ENCODE results near the gene NT5DC1.

The NT5DC1 gene

GRCh38 chr6:116133453-116133852, 32.8 kb downstream of the NT5DC1 start:
- no peak for DNase-seq

DNA sequence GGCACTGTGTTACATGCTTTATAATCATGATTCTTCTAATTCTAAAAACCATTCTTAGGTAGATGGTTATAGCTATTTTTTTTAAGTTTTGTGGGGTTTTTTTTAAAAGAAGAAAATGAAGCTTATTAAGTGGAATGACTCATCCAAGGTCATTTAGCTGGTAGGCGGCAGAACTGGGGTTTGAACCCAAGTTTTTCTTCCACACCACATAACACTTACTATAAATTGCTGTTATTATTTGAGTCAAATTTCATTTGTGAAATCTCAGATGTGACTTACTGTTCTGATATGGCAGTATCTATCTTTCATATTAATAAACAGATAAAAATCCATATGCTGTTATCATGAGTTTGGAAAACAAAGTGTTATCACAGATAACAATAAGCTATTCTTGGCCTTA, 35.7 kb downstream of the NT5DC1 start:
- no peak for DNase-seq

- no peak for DNase-seq
These were observed 36.3 kb downstream of the NT5DC1 start for GRCh38 chr6:116136933-116137340.

- DNase-seq = no peak
These were observed 39.3 kb downstream of the NT5DC1 start for GRCh38 chr6:116139917-116140316.

GRCh38 chr6:116144605-116145004, 44.0 kb downstream of the NT5DC1 start:
- DNase-seq = no peak

GRCh38 chr6:116145803-116146675, 45.4 kb downstream of the NT5DC1 start:
- DNase-seq = no peak

GRCh38 chr6:116152620-116153019, 52.0 kb downstream of the NT5DC1 start:
- no peak for DNase-seq

DNA sequence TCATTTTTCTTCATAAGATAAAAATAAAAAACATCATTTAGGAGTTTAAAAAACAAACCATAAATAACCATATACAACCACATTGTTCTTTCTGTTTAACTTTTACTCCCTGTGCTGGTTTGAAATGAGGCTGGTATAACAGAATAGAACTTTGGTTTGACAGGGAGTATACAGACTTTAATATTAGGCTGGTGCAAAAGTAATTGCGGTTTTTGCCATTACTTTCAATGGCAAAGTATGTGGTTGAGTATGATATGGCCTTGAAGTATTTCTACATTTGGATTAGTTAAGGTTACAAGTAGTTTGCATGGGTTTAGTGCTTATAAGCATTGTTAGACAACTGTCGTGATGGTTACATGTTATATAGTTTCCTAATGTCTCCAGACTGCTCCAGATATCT, 54.2 kb downstream of the NT5DC1 start:
- DNase-seq = no peak

GRCh38 chr6:116156405-116157326, 56.0 kb downstream of the NT5DC1 start:
- no peak for DNase-seq

- DNase-seq = no peak
These were observed 56.7 kb downstream of the NT5DC1 start for GRCh38 chr6:116157391-116157790.

DNA sequence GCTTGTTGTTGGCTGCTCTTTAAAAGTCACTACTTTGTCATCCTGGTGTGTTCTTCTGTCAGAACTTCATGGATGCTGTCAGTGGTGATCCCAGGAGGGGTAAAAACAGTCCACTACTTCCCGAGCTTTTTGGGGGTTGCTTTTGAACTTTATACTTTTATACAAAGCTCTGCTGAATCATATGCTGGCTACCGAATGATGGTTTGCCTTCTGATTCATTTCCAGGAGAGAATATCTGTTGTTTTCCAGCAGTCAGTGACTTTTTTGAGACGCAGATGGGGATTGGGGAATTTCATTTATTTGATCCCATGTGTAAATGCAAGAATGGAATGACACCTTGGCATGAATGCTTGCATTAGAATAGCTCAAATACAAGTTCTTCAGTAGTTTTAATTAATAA, 58.0 kb downstream of the NT5DC1 start:
- no peak for DNase-seq

GRCh38 chr6:116159782-116160524, 59.3 kb downstream of the NT5DC1 start:
- no peak for DNase-seq

DNA sequence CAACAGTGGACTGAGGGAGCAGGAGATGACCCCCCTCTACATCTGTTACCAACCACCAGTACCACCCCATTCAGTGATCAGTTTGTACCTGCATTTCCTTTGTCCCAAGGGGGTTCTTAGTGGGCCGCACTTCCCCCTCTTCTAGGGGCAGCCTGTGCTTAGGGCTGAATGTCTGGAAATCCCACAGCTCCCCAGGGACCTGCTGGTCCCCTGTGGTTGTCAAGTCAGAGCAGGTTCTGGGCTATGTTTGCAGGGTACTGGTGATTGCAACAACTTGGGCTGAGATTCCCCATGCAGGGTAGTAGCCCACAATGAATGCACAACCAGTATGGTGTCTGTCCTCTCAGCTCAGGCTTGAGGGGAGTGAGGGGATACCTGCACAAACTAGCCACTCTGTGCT, 64.9 kb downstream of the NT5DC1 start:
- DNase-seq = no peak

DNA sequence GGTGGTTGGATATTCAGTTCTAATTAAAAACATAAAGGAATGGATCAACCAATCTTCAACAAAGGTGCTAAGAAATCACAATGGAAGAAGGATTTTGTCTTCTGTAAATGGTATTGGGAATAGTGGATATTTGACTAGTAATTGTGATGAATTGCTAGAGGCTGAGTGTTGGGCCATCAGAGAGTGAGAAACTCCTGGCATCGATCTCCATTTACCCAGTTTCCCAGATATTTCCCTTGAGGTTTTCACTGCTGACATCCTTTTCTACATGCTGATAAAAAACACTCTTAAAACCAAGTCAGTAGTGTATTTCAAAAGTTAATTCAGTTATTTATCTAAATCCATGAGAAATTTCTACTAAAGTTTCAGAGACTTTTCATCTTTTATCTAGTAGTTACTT, 65.7 kb downstream of the NT5DC1 start:
- DNase-seq = no peak

DNA sequence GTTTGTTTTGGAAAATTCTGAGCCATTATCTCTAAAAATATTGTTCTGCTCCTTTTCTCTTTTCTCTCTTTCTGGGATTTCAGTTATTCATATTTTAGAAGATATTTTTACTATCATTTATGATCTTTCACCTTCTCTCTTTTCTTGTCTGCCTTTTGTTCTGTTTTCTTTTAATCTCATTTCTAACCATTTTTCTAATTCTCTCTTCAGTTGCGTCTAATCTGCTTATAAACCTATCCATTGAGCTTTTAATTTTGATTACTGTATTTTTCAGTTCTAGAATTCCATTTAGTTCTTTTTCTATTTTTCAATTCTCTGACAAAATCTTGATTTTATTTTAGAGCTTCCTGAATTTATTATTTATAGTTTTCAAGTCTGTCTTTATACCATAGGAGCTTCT, 67.5 kb downstream of the NT5DC1 start:
- DNase-seq = no peak

DNA sequence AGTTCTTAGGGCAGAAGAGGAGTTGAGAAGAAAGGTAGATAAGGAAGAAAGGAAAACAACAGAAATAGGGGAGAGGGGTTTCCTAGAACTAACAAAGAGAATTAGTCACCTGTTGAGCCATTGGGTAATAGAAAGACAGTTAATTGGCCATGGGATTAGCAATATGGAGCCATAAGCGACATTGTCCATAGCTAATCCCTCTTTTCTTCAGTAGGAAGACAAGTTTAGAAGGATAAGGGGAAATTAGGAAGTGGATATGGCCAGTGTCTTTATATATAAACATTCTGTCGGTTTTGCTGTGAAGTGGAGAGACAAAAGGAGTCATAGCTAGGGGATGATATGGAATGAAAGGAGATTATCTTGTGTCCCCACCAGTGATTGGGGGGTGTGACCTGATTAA, 69.2 kb downstream of the NT5DC1 start:
- no peak for DNase-seq

- no peak for DNase-seq
These were observed 69.9 kb downstream of the NT5DC1 start for GRCh38 chr6:116170358-116171057.

GRCh38 chr6:116173928-116174327, 73.3 kb downstream of the NT5DC1 start:
- DNase-seq = no peak

GRCh38 chr6:116175344-116175743, 74.7 kb downstream of the NT5DC1 start:
- no peak for DNase-seq

GRCh38 chr6:116176596-116176995, 75.9 kb downstream of the NT5DC1 start:
- DNase-seq = no peak

DNA sequence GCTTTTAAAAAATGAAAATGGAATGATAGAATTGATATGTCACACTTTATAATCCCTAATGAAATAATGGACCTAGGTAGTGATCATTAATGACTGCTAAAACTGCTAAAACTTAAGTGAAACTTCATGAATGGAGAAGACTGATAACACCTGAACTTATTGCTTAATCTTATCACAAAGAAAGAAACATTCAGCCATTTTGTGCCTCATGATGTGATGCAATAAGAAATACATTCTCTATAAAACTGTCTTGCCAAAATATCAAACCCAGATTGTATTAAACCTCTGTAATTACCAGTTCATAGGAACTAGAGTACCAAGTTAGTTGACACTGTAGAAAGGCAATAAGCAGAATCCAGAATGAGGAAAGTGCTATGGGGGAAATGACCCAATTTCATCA, 79.7 kb downstream of the NT5DC1 start:
- no peak for DNase-seq

DNA sequence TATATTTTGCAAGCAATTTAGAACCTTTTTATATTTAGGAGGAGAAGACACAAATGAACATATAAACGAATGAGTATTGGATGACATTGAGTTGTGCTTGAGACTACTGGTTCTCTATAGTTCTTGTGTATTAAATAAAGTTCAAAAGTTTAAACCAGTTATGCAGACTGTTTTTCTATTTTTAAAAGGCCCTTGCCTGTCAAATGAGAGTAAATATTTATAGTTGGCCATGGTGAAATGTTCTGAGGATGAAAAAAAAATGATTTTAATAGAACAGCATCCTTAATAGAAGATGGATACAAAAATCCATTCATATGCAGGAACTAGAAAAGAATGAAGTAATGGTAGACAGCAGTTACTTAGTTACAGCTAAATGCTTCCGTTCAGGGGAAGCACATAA, 88.8 kb downstream of the NT5DC1 start:
- no peak for DNase-seq

All from right kidney (tissue), 1 donor.